A673 (cell line): Measurements from ENCODE around the gene SGCG. TPM values are rescaled to one million over a fixed set of nuclear protein-coding genes. Genes with fewer than 3 reads are reported as not detected.
"Not testable (repeated sequence)": the region's sequence is repeated elsewhere in the genome, so short reads cannot be mapped to it uniquely, and the experiment has no call there.

Experiments
- BruUV-seq: library from RNA; stranded (reverse); fragments of 400-500 nt; replicated peaks from 2 replicates; lab custom pipeline; 2021; lab: Mats Ljungman, UMichigan
- CTCF ChIA-PET: fragments of 300-600 bp; sonication (Branson Sonifier 250); formaldehyde crosslinking; loops from one replicate; lab custom pipeline; 2022; ENCODE audit warnings: antibody characterized with exemption; lab: Charles Lee
- POLR2A ChIA-PET: fragments of 300-600 bp; sonication (Branson Sonifier 250); formaldehyde crosslinking; loops from one replicate; lab custom pipeline; 2022; ENCODE audit warnings: antibody characterized with exemption; ENCODE audit not compliant: low non-redundant PET; lab: Charles Lee
- DNase-seq: peaks from one replicate; pipeline ENCODE4 v3.0.0-alpha.2; 2015; ENCODE audit warnings: low spot score
- H3K27ac ChIP-seq: fragments of 200-600 bp; sonication (generic); 2 replicates; pipeline ENCODE4 v1.5.1; 2016; ENCODE audit warnings: mixed run types, low read depth, mild to moderate bottlenecking, mixed read lengths, antibody characterized with exemption, low read length; ENCODE audit not compliant: poor library complexity, severe bottlenecking
- H3K27me3 ChIP-seq: fragments of 200-600 bp; sonication (generic); replicated peaks from 2 replicates; pipeline ENCODE4 v1.6.1; 2017; ENCODE audit warnings: mixed run types, low read depth, mild to moderate bottlenecking, mixed read lengths, antibody characterized with exemption, low read length; ENCODE audit not compliant: insufficient read depth, poor library complexity
- H3K36me3 ChIP-seq: fragments of 200-600 bp; sonication (generic); 2 replicates; pipeline ENCODE4 v1.6.1; 2016; ENCODE audit warnings: mixed run types, mild to moderate bottlenecking, mixed read lengths, antibody characterized with exemption, low read length; ENCODE audit not compliant: insufficient read depth, poor library complexity, severe bottlenecking
- H3K4me1 ChIP-seq: fragments of 200-600 bp; sonication (generic); 2 replicates; pipeline ENCODE4 v1.6.1; 2017; ENCODE audit warnings: mixed run types, mild to moderate bottlenecking, mixed read lengths, antibody characterized with exemption, low read length; ENCODE audit not compliant: insufficient read depth, poor library complexity, severe bottlenecking
- H3K4me3 ChIP-seq: fragments of 200-600 bp; sonication (generic); 2 replicates; pipeline ENCODE4 v1.5.1; 2016; ENCODE audit warnings: low read depth, mixed run types, mild to moderate bottlenecking, mixed read lengths, low read length; ENCODE audit not compliant: poor library complexity, severe bottlenecking
- H3K9me3 ChIP-seq: fragments of 200-600 bp; sonication (generic); 2 replicates; pipeline ENCODE4 v1.6.1; 2016; ENCODE audit warnings: mixed run types, low read depth, mild to moderate bottlenecking, mixed read lengths, antibody characterized with exemption, low read length; ENCODE audit not compliant: poor library complexity, severe bottlenecking
- CTCF ChIP-seq: fragments of 300-800, 200-600 bp; sonication (generic); conservative IDR thresholded peaks from 2 replicates; pipeline ENCODE4 v1.5.1; 2017; ENCODE audit warnings: low read depth, mild to moderate bottlenecking, antibody characterized with exemption, low read length, moderate library complexity, mixed read lengths
- EZH2 ChIP-seq: fragments of 200-600 bp; sonication (generic); IDR thresholded peaks from 2 replicates; pipeline ENCODE4 v1.6.1; 2017; ENCODE audit warnings: borderline replicate concordance, low read depth, mild to moderate bottlenecking, mixed read lengths, antibody characterized with exemption, low read length; ENCODE audit not compliant: poor library complexity, severe bottlenecking
- intact Hi-C: fragments of 100-400 bp; cut with micrococcal nuclease; formaldehyde crosslinking; loops from one replicate; pipeline ENCODE4 v1.10.0; 2022; ENCODE audit not compliant: unreplicated experiment
- total RNA-seq: library from RNA; stranded (reverse); gene quantifications from 2 replicates; pipeline ENCODE4 v1.2.3, GENCODE V29; 2021

Gene SGCG
- total RNA-seq, 1 experiment from 2014 or later, result 0.88 TPM

- H3K4me3 ChIP-seq, result no peak overlapping the region
- no peaks in the 10 kb centered on the region for H3K4me1 ChIP-seq
- no peak for DNase-seq
- no peaks in the 10 kb centered on the region for H3K9me3 ChIP-seq
- no peaks in the 10 kb centered on the region for H3K36me3 ChIP-seq
- intact Hi-C loops, result no loop called here
- H3K27me3 ChIP-seq, result no peaks in the 10 kb centered on the region
- no peak overlapping the region for H3K27ac ChIP-seq
- POLR2A ChIA-PET, result no interaction called here
- TF ChIP-seq CTCF (no peak), EZH2 (no peak)
- CTCF ChIA-PET, result no interaction called here
- BruUV-seq, result no TSS peak
These were observed 38.8 kb upstream of the SGCG start for GRCh38 chr13:23141964-23142363.

- H3K27me3 ChIP-seq, intact Hi-C loops, H3K27ac ChIP-seq, H3K9me3 ChIP-seq, DNase-seq, H3K36me3 ChIP-seq, H3K4me3 ChIP-seq, BruUV-seq, CTCF ChIA-PET, H3K4me1 ChIP-seq: not testable (repeated sequence)
- POLR2A ChIA-PET, result interaction anchor here (0.7 kb wide), 1 partner anchor 161 kb away, joined by 3 read pairs; no protein-coding TSS in a partner anchor
These were observed 38.2 kb upstream of the SGCG start for GRCh38 chr13:23142607-23143006.

DNA sequence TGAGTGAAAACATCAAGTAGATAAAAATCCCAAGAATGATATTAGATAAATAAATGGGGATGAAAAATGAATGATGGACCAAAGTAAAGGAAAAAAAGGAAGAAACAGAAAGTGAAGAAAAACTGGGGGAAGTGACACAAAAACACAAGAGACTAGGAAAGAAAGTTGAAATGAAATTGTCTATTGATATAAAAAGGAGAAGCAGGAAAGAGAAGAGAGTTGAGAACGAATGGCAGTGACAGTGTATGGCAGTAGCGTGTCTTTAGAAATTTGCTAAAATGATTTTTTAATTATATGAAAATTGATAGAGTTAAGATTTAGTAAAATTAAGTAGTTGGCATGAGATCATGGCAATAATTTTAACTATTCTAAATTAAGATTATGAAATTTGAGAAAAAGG lies 36.3 kb upstream of the SGCG start:
- Histone ChIP-seq H3K27ac (no peak overlapping the region), H3K9me3 (no peaks in the 10 kb centered on the region), H3K36me3 (no peaks in the 10 kb centered on the region), H3K4me1 (no peaks in the 10 kb centered on the region), H3K27me3 (no peaks in the 10 kb centered on the region), H3K4me3 (no peak overlapping the region)
- intact Hi-C loops, result no loop called here
- POLR2A ChIA-PET, result no interaction called here
- CTCF ChIA-PET, result no interaction called here
- no peak for TF ChIP-seq EZH2
- TF ChIP-seq CTCF, result no peak
- no peak for DNase-seq
- no TSS peak for BruUV-seq

DNA sequence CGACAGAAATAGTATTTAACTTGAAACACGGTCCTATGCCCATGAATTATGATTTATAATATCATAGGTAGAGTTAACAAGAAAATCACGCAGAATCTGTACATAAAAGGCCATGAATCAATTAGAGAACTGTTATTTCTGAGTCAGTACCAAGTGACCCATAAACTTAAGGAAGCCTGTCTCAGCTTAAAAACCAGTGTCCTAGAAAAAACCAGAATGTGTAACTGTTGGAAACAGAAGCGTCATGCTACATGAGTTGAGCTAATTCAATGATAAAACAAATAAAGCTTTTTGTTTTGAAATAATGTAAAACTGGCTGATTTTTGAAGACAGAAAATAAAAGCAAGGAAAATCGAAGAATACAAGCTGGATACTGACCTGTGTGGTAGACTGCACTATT lies 34.8 kb upstream of the SGCG start:
- Histone ChIP-seq H3K36me3 (no peaks in the 10 kb centered on the region), H3K4me1 (no peaks in the 10 kb centered on the region), H3K9me3 (no peaks in the 10 kb centered on the region), H3K4me3 (no peak overlapping the region), H3K27ac (no peak overlapping the region), H3K27me3 (no peaks in the 10 kb centered on the region)
- intact Hi-C loops, result no loop called here
- no peak for DNase-seq
- CTCF ChIA-PET, result no interaction called here
- POLR2A ChIA-PET, result no interaction called here
- no TSS peak for BruUV-seq
- no peak for TF ChIP-seq CTCF
- TF ChIP-seq EZH2, result no peak
